ENCODE results near the gene BACH2. TPM values are rescaled to one million over a fixed set of nuclear protein-coding genes. Genes with fewer than 3 reads are reported as not detected.

The BACH2 gene
- total RNA-seq, 1 donor from 2014 or later: 6.4 TPM

GRCh38 chr6:90156861-90157260, 139.8 kb downstream of the BACH2 start:
- Histone ChIP-seq H3K4me3 (no peak overlapping the region), H3K36me3 (no peaks in the 10 kb centered on the region), H3K27ac (no peak overlapping the region), H3K4me1 (peaks cover 5% of the 10 kb centered on the region), H3K27me3 (no peaks in the 10 kb centered on the region), H3K9me3 (no peaks in the 10 kb centered on the region)
- TF ChIP-seq POLR2A (IDR thresholded peaks at IDR 0.05): no peak
- TF ChIP-seq CTCF (IDR thresholded peaks at IDR 0.05): no peak
- no peak for TF ChIP-seq POLR2AphosphoS5 (IDR thresholded peaks at IDR 0.05; ENCODE audit: insufficient read depth in 1 of 2, low read depth in 1 of 2)
- DNase-seq (ENCODE audit: extremely low spot score in 2 of 2): no peak
- intact Hi-C loops (cut with DNase I): no loop called here

- Histone ChIP-seq H3K27me3 (no peaks in the 10 kb centered on the region), H3K27ac (no peak overlapping the region), H3K4me3 (no peak overlapping the region), H3K36me3 (no peaks in the 10 kb centered on the region), H3K4me1 (peaks cover 9% of the 10 kb centered on the region), H3K9me3 (no peaks in the 10 kb centered on the region)
- no peak for DNase-seq (ENCODE audit: extremely low spot score in 2 of 2)
- intact Hi-C loops (cut with DNase I): no loop called here
- TF ChIP-seq POLR2AphosphoS5 (IDR thresholded peaks at IDR 0.05; ENCODE audit: insufficient read depth in 1 of 2, low read depth in 1 of 2) (no peak), CTCF (IDR thresholded peaks at IDR 0.05) (no peak), POLR2A (IDR thresholded peaks at IDR 0.05) (no peak)
Observed at GRCh38 chr6:90154755-90155470, 141.7 kb downstream of the BACH2 start.

- Histone ChIP-seq H3K27me3 (no peaks in the 10 kb centered on the region), H3K9me3 (no peaks in the 10 kb centered on the region), H3K4me3 (no peak overlapping the region), H3K27ac (no peak overlapping the region), H3K4me1 (peaks cover 9% of the 10 kb centered on the region), H3K36me3 (no peaks in the 10 kb centered on the region)
- DNase-seq (ENCODE audit: extremely low spot score in 2 of 2): no peak
- intact Hi-C loops (cut with DNase I): no loop called here
- TF ChIP-seq CTCF (IDR thresholded peaks at IDR 0.05): no peak
- TF ChIP-seq POLR2AphosphoS5 (IDR thresholded peaks at IDR 0.05; ENCODE audit: insufficient read depth in 1 of 2, low read depth in 1 of 2): no peak
- no peak for TF ChIP-seq POLR2A (IDR thresholded peaks at IDR 0.05)
Observed at GRCh38 chr6:90151576-90152422, 144.8 kb downstream of the BACH2 start.

- no peak for DNase-seq (ENCODE audit: extremely low spot score in 2 of 2)
Observed at GRCh38 chr6:90149280-90149679, 147.4 kb downstream of the BACH2 start.

More at GRCh38 chr6:90149280-90149679, 147.4 kb downstream of the BACH2 start:
- peaks cover 9% of the 10 kb centered on the region for H3K4me1 ChIP-seq
- H3K27ac ChIP-seq: no peak overlapping the region
- intact Hi-C loops (cut with DNase I): no loop called here
- no peaks in the 10 kb centered on the region for H3K9me3 ChIP-seq
- no peaks in the 10 kb centered on the region for H3K27me3 ChIP-seq
- H3K36me3 ChIP-seq: no peaks in the 10 kb centered on the region
- no peak for TF ChIP-seq CTCF (IDR thresholded peaks at IDR 0.05)
- TF ChIP-seq POLR2AphosphoS5 (IDR thresholded peaks at IDR 0.05; ENCODE audit: insufficient read depth in 1 of 2, low read depth in 1 of 2): no peak
- TF ChIP-seq POLR2A (IDR thresholded peaks at IDR 0.05): no peak
- no peak overlapping the region for H3K4me3 ChIP-seq
